Subcutaneous adipose tissue (tissue), 4 donors: ENCODE measurements around the gene DHX35. TPM values are rescaled to one million over a fixed set of nuclear protein-coding genes. Genes with fewer than 3 reads are reported as not detected.

ENCODE experiments used
- total RNA-seq, 4 donors: library from RNA; depleted of rRNA; stranded (reverse); fragments of >200 nt; gene quantifications; one replicate each; pipeline ENCODE4 v1.1.0, GENCODE V29; 2016
- TF ChIP-seq, protein P1 (sequence below): fragments of 450-650 bp; IDR thresholded peaks from one replicate; pipeline ENCODE4 v1.5.1; 2016; ENCODE audit warnings: low read depth, mild to moderate bottlenecking, control low read depth, antibody characterized with exemption, moderate library complexity

Gene DHX35
- total RNA-seq, 4 donors from 2014 or later = 10.6 to 14.5 (median 12.5) TPM

- TF ChIP-seq, protein P1, sequence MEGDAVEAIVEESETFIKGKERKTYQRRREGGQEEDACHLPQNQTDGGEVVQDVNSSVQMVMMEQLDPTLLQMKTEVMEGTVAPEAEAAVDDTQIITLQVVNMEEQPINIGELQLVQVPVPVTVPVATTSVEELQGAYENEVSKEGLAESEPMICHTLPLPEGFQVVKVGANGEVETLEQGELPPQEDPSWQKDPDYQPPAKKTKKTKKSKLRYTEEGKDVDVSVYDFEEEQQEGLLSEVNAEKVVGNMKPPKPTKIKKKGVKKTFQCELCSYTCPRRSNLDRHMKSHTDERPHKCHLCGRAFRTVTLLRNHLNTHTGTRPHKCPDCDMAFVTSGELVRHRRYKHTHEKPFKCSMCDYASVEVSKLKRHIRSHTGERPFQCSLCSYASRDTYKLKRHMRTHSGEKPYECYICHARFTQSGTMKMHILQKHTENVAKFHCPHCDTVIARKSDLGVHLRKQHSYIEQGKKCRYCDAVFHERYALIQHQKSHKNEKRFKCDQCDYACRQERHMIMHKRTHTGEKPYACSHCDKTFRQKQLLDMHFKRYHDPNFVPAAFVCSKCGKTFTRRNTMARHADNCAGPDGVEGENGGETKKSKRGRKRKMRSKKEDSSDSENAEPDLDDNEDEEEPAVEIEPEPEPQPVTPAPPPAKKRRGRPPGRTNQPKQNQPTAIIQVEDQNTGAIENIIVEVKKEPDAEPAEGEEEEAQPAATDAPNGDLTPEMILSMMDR = no peak
Observed at GRCh38 chr20:38990728-38991127, 28.6 kb downstream of the DHX35 start.

DNA sequence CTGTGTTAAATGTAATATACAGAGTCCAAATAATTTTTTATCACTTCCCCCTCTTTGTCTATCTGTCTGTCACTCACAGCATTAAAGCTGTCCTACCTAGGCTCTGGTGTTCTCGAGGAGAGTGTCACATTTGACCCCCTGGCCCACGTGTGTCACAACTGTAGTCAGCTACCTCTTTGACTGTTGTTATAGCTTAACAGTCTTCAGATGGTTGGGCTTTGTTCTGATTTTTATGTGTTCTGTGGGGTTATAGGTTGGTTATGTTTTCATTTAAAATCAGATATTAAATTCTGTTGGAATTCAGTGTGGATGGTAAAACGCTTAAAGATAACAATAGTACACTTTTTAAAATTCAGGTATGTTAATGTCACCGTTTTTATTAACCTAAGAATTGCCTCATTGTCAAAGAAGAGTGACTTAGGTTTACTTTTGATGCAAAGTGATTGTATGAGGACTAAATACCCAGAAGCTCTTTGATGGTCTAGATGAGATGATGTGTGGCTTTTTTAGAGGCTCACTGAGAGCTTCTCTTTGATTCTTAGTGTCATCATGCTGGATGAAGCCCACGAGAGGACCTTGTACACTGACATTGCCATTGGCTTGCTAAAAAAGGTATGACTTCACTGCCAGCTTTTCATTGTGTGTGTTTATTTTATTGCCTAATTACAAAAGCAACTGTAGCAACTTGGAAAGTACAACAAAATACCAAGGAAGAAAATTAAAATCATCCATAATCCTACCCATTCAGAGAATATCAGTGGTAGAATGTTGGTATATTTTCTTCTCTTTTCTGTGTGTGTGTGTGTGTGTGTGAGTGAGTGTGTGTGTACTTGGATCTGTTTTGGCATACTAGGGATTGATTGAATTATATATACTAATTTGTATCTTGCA, 29.9 kb downstream of the DHX35 start:
- TF ChIP-seq, protein P1 = no peak

- TF ChIP-seq, protein P1 = no peak
Observed at GRCh38 chr20:38995536-38996044, 33.4 kb downstream of the DHX35 start.

- TF ChIP-seq, protein P1 = no peak
Observed at GRCh38 chr20:38997622-38998021, 35.5 kb downstream of the DHX35 start.

DNA sequence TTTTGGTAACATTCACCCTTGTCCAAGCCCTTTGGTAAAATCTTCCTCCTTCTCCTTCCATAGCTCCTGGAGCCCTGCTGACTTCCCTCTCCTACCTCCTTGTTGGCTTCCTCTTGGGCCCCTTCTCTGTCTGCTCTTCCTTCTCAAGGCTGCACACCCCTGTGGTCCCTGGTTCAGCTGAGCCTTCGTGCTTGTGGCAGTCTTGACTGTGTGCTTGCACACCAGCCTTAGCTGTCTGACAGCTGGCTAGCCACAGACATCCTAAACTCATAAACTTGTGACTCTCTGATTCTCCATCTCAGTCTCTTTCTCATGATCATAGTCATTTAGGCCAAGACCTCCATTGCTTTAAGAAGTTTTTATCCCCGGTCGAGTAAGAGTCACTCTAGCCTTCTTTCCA, 37.1 kb downstream of the DHX35 start:
- TF ChIP-seq, protein P1 = no peak

DNA sequence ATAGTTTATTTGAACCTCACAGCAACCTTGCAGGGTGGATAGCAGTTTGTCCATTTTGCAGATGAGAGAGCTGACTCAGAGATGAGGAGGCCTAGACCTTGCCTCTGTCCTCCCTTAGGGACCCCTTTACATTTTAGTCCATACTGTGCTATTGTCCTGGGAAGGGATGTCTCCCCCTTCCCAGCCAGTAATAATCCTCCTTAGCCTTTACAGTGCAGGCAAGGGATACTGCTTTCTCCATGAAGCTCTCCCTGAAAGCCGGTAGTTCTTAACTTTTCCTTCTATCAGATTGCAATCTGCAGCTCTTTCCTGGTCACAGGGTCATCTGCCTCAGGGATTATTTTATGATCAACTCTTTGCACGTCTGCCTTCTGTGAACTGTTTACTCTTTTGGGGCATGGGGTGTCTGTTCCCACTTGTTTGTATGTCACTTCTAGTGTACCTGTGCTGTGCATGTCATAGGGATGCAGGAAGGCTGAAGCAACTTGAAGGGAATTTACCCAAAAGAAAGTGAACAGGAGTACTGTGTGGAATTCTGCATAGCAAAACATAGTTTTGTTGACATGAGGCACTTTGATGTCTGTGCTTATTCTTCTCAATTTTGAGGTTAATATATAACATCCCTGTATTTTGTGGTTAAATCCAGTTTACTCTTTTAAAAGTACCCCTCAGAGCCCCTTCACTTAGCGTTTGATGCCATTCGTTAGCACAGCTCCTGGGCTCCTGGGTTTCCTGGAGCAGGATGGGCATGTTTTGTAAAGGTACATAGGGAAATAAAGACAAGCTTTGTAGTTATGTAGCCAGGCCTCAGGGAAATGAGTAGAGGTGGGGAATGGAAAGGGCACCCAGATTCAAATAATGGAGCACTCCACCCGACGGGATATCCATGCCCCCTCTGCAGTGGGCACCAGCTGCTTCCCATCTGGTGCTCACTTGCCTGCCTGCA, 38.1 kb downstream of the DHX35 start:
- TF ChIP-seq, protein P1 = no peak
